ENCODE measurements around the gene KLHDC3. TPM values are rescaled to one million over a fixed set of nuclear protein-coding genes. Genes with fewer than 3 reads are reported as not detected.
A peak's percentile ranks its signal among the peaks of the same experiment; 100 is the strongest.

The KLHDC3 gene
- total and polyA plus RNA-seq, 2 of the 13 experiments (the other 11 are each of a cell fraction or from before 2014, with no cell fraction given), result 78.3 to 91.5 TPM

- 0 out of 2 replicates have a peak, but pooled peaks have one; percentile 30 for TF ChIP-seq ZFP90 (CRISPR knock-in tag; IDR thresholded peaks at IDR 0.05; ENCODE audit: borderline replicate concordance)
- TF ChIP-seq ONECUT2 (CRISPR knock-in tag; IDR thresholded peaks at IDR 0.05), result 0 out of 2 replicates have a peak, but pooled peaks have one; percentile 16
- 0 out of 2 replicates have a peak, but pooled peaks have one; percentile 53 for TF ChIP-seq ZNF253 (CRISPR knock-in tag; IDR thresholded peaks at IDR 0.05; ENCODE audit: borderline replicate concordance)
- peak; percentile 8; the same call in 1 of the 2 replicates for TF ChIP-seq ZNF235 (CRISPR knock-in tag; IDR thresholded peaks at IDR 0.05; ENCODE audit: borderline replicate concordance)
- TF ChIP-seq ZFP82 (CRISPR knock-in tag; IDR thresholded peaks at IDR 0.05; ENCODE audit: borderline replicate concordance), result peak; percentile 89; the same call in 1 of the 2 replicates
- no peak for TF ChIP-seq ZMAT3 (CRISPR knock-in tag; conservative IDR thresholded peaks at IDR 0.05)
- TF ChIP-seq ZNF816 (CRISPR knock-in tag; IDR thresholded peaks at IDR 0.05; ENCODE audit: borderline replicate concordance), result peak; percentile 74; the same call in 1 of the 2 replicates
- TF ChIP-seq TEAD3 (CRISPR knock-in tag; optimal IDR thresholded peaks at IDR 0.05; ENCODE audit: borderline replicate concordance), result peak; percentile 19
- TF ChIP-seq ASH2L (IDR thresholded peaks at IDR 0.05; ENCODE audit: insufficient read length, low read depth, low read length), result no peak
- TF ChIP-seq E2F2 (CRISPR knock-in tag; IDR thresholded peaks at IDR 0.05; ENCODE audit: borderline replicate concordance), result peak; percentile 15; the same call in 1 of the 2 replicates
- TF ChIP-seq ZBTB38 (CRISPR knock-in tag; IDR thresholded peaks at IDR 0.05), result peak; percentile 76
- 0 out of 2 replicates have a peak, but pooled peaks have one; percentile 10 for TF ChIP-seq ZNF572 (CRISPR knock-in tag; IDR thresholded peaks at IDR 0.05)
- 0 out of 2 replicates have a peak, but pooled peaks have one; percentile 7 for TF ChIP-seq ZNF850 (CRISPR knock-in tag; conservative IDR thresholded peaks at IDR 0.05)
- no peak for TF ChIP-seq NAIF1 (CRISPR knock-in tag; IDR thresholded peaks at IDR 0.05; ENCODE audit: borderline replicate concordance)
- peak; percentile 66; the same call in 1 of the 2 replicates for TF ChIP-seq ZNF281 (CRISPR knock-in tag; IDR thresholded peaks at IDR 0.05; ENCODE audit: borderline replicate concordance)
- peak; percentile 57 for TF ChIP-seq AHDC1 (CRISPR knock-in tag; IDR thresholded peaks at IDR 0.05; ENCODE audit: borderline replicate concordance)
- no peak for TF ChIP-seq ZNF75D (CRISPR knock-in tag; IDR thresholded peaks at IDR 0.05; ENCODE audit: borderline replicate concordance)
Measured at GRCh38 chr6:43052842-43053544, 38.9 kb downstream of the KLHDC3 start (continued).
